ENCODE measurements around the gene NIT1. TPM values are rescaled to one million over a fixed set of nuclear protein-coding genes. Genes with fewer than 3 reads are reported as not detected.
A peak's percentile ranks its signal among the peaks of the same experiment; 100 is the strongest.

Gene NIT1
- total and polyA plus RNA-seq, 9 of the 15 experiments (the other 6 are each of a cell fraction or from before 2014, with no cell fraction given): 18.4 to 76.0 (median 33.7) TPM

DNA sequence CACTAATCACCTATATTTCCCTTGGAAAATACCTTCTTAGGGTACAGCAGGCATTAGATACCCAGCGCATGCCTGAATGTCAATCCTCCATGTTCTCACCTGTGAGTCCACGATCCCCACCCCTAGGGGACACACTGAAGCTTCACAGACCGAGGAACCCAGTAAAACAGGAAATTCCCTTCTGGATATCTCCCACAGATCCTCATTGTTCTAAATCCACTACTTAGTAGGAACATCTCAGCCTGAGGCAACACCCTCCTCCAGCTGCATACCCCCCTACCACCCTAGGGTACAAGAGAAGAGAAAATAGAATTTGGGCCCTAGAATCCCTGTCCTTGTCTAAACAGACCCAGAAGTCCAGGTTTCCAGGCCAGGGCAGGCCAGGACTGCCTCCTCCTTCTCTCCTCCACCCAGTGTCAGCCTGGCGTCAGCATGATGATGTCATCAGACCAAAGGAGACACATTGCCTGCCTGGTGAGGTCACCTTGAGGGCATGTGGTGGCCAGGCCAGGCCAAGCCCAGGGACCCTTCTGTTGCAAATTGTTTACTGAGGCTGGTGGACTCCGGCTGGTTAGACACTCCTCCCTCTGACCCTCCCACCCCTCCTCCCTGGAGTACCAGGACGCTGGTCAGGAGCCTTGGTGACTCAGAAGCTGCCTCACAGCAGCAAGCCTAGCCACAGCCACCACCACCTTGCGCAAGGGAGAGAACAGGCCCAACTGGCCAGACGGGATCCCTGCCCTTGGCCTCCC lies 34.7 kb upstream of the NIT1 start:
- no peaks in the 10 kb centered on the region for H3K27me3 ChIP-seq (ENCODE audit: control insufficient read depth in 2 of 2, insufficient read depth in 2 of 2, low read length in 2 of 2)
- peak; percentile 73 to 83 (median 76) for DNase-seq (ENCODE audit: extremely low read depth in 1 of 4, low spot score in 3 of 4)
- POLR2A ChIA-PET: interaction anchor here (1.0 kb wide), 1 partner anchor 10 kb away, joined by 4 read pairs; no protein-coding TSS in a partner anchor
- FAIRE-seq: peak; percentile 92
- H3K9me3 ChIP-seq (replicated peaks; ENCODE audit: control insufficient read depth, insufficient read depth, low read depth, low read length): no peaks in the 10 kb centered on the region
- intact Hi-C loops (cut with micrococcal nuclease) (no loop called here), in situ Hi-C loops (cut with MboI) (loop anchor here (25.0 kb wide), 1 partner anchor 246 kb away; no protein-coding TSS in a partner anchor)
- no peak overlapping the region for H3K4me3 ChIP-seq
- BruUV-seq (replicated peaks): no TSS peak
- H3K79me2 ChIP-seq (ENCODE audit: control insufficient read depth, insufficient read depth, low read length): no peaks in the 10 kb centered on the region
- H2AFZ ChIP-seq (ENCODE audit: low read depth, low read length): peak overlapping the region; percentile 91
- CTCF ChIA-PET (ENCODE audit: low intra/inter-chr PET ratio): no interaction called here
- H4K20me1 ChIP-seq (replicated peaks; ENCODE audit: control insufficient read depth, insufficient read depth, low read length): no peaks in the 10 kb centered on the region
- H3K9me1 ChIP-seq (ENCODE audit: control insufficient read depth, insufficient read depth, low read length): no peaks in the 10 kb centered on the region
- peak overlapping the region; percentile 34 for H3K4me2 ChIP-seq (ENCODE audit: insufficient read depth, low read length)
- peak; percentile 91 for ATAC-seq
- H3K36me3 ChIP-seq (ENCODE audit: control insufficient read depth, insufficient read depth, low read length): no peaks in the 10 kb centered on the region
- H3K4me1 ChIP-seq (replicated peaks in 1 of 2; ENCODE audit: control insufficient read depth in 2 of 2, insufficient read depth in 2 of 2, low read length in 2 of 2): peaks cover 12 to 18% of the 10 kb centered on the region in 2 experiments; a peak in 4 of 5 replicates
- WGBS (ENCODE audit: insufficient coverage, low coverage, missing lambda C conversion rate): 29% methylated on average over 7 of the region's 8 CpGs
- H3K9ac ChIP-seq (ENCODE audit: insufficient read depth in 1 of 2, low read depth in 2 of 2, low read length in 2 of 2): peak overlapping the region; percentile 19 to 78; a peak in 3 of 4 replicates
- H3K27ac ChIP-seq (ENCODE audit: extremely low read depth, low read depth, low read length): peak overlapping the region; percentile 54; the same call in 2 of the 3 replicates
- no peak for TF ChIP-seq ZBTB17 (CRISPR knock-in tag; IDR thresholded peaks at IDR 0.05)
- peak; percentile 28; the same call in 1 of the 2 replicates for TF ChIP-seq ZBTB7A (IDR thresholded peaks at IDR 0.05; ENCODE audit: borderline replicate concordance, control insufficient read depth, low read depth, low read length)
- TF ChIP-seq ETV5 (CRISPR knock-in tag; IDR thresholded peaks at IDR 0.05; ENCODE audit: low read depth): 0 out of 2 replicates have a peak, but pooled peaks have one; percentile 18
- no peak for TF ChIP-seq SMARCA5 (IDR thresholded peaks at IDR 0.05)
- TF ChIP-seq SAP30 (IDR thresholded peaks at IDR 0.05; ENCODE audit: borderline replicate concordance, insufficient read depth, low read depth, low read length, poor library complexity, severe bottlenecking): no peak
- no peak for TF ChIP-seq ZNF316 (IDR thresholded peaks at IDR 0.05)
- TF ChIP-seq CBX2 (IDR thresholded peaks at IDR 0.05; ENCODE audit: insufficient read depth, low read length, poor library complexity, severe bottlenecking): no peak
- TF ChIP-seq LCOR (CRISPR knock-in tag; IDR thresholded peaks at IDR 0.05): no peak
- no peak for TF ChIP-seq DACH1 (IDR thresholded peaks at IDR 0.05; ENCODE audit: partially characterized antibody)
- no peak for TF ChIP-seq ZBTB1 (CRISPR knock-in tag; IDR thresholded peaks at IDR 0.05; ENCODE audit: borderline replicate concordance, low read depth)
- no peak for TF ChIP-seq NCOR1 (IDR thresholded peaks at IDR 0.05)
- TF ChIP-seq PHB2 (IDR thresholded peaks at IDR 0.05; ENCODE audit: low read depth): no peak
- TF ChIP-seq ZNF24 (IDR thresholded peaks at IDR 0.05): no peak
- TF ChIP-seq, protein P1, sequence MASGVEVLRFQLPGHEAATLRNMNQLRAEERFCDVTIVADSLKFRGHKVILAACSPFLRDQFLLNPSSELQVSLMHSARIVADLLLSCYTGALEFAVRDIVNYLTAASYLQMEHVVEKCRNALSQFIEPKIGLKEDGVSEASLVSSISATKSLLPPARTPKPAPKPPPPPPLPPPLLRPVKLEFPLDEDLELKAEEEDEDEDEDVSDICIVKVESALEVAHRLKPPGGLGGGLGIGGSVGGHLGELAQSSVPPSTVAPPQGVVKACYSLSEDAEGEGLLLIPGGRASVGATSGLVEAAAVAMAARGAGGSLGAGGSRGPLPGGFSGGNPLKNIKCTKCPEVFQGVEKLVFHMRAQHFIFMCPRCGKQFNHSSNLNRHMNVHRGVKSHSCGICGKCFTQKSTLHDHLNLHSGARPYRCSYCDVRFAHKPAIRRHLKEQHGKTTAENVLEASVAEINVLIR (CRISPR knock-in tag; IDR thresholded peaks at IDR 0.05): peak; percentile 66
- TF ChIP-seq FOSL1 (tag; conservative IDR thresholded peaks at IDR 0.05): peak; percentile 95
- TF ChIP-seq, protein P2, sequence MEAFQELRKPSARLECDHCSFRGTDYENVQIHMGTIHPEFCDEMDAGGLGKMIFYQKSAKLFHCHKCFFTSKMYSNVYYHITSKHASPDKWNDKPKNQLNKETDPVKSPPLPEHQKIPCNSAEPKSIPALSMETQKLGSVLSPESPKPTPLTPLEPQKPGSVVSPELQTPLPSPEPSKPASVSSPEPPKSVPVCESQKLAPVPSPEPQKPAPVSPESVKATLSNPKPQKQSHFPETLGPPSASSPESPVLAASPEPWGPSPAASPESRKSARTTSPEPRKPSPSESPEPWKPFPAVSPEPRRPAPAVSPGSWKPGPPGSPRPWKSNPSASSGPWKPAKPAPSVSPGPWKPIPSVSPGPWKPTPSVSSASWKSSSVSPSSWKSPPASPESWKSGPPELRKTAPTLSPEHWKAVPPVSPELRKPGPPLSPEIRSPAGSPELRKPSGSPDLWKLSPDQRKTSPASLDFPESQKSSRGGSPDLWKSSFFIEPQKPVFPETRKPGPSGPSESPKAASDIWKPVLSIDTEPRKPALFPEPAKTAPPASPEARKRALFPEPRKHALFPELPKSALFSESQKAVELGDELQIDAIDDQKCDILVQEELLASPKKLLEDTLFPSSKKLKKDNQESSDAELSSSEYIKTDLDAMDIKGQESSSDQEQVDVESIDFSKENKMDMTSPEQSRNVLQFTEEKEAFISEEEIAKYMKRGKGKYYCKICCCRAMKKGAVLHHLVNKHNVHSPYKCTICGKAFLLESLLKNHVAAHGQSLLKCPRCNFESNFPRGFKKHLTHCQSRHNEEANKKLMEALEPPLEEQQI (IDR thresholded peaks at IDR 0.05): no peak
- TF ChIP-seq, protein P3, sequence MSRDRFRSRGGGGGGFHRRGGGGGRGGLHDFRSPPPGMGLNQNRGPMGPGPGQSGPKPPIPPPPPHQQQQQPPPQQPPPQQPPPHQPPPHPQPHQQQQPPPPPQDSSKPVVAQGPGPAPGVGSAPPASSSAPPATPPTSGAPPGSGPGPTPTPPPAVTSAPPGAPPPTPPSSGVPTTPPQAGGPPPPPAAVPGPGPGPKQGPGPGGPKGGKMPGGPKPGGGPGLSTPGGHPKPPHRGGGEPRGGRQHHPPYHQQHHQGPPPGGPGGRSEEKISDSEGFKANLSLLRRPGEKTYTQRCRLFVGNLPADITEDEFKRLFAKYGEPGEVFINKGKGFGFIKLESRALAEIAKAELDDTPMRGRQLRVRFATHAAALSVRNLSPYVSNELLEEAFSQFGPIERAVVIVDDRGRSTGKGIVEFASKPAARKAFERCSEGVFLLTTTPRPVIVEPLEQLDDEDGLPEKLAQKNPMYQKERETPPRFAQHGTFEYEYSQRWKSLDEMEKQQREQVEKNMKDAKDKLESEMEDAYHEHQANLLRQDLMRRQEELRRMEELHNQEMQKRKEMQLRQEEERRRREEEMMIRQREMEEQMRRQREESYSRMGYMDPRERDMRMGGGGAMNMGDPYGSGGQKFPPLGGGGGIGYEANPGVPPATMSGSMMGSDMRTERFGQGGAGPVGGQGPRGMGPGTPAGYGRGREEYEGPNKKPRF (IDR thresholded peaks at IDR 0.05; ENCODE audit: low read depth, low read length): no peak

All from K562 (cell line).